ENCODE measurements around the gene CSRP2. TPM values are rescaled to one million over a fixed set of nuclear protein-coding genes. Genes with fewer than 3 reads are reported as not detected.

Gene CSRP2
- total and polyA plus RNA-seq, 2 of the 8 experiments (the other 6 are each of a cell fraction or from before 2014, with no cell fraction given): 149 to 227 TPM

- Histone ChIP-seq H3K23ac (ENCODE audit: insufficient read length) (no peak overlapping the region), H3K9me3 (ENCODE audit: insufficient read depth in 2 of 2, low read depth in 1 of 2, low read length in 1 of 2) (no peaks in the 10 kb centered on the region), H3K27ac (ENCODE audit: low read depth, low read length) (no peak overlapping the region), H2BK5ac (ENCODE audit: low read depth, low read length) (no peak overlapping the region), H2AK5ac (ENCODE audit: low read depth, low read length) (no peak overlapping the region), H2BK20ac (ENCODE audit: low read length) (no peak overlapping the region), H3K36me3 (ENCODE audit: control insufficient read depth in 2 of 4, insufficient read depth in 4 of 4, low read length in 3 of 4) (peaks cover 4 to 39% (median 7%) of the 10 kb centered on the region in 4 experiments; a peak in 7 of 8 replicates), H2BK15ac (ENCODE audit: low read length) (no peak overlapping the region), H3K4me1 (replicated peaks in 1 of 4; ENCODE audit: control insufficient read depth in 3 of 4, insufficient read depth in 4 of 4, low read length in 3 of 4) (no peaks in the 10 kb centered on the region), H3K4me2 (ENCODE audit: insufficient read depth in 1 of 2, low read depth in 2 of 2, low read length in 2 of 2) (no peak overlapping the region), H3K27me3 (replicated peaks in 1 of 4; ENCODE audit: control insufficient read depth in 3 of 4, extremely low read depth in 1 of 4, insufficient read depth in 3 of 4, low read length in 3 of 4) (peaks cover 0 to 1% (median 0%) of the 10 kb centered on the region in 4 experiments; a peak in 1 of 7 replicates), H4K91ac (replicated peaks; ENCODE audit: insufficient read length, low read length) (no peak overlapping the region), H4K8ac (ENCODE audit: extremely low read depth, insufficient read depth, low read length) (no peak overlapping the region), H4K5ac (ENCODE audit: insufficient read length, low read depth, low read length) (no peak overlapping the region), H2BK120ac (replicated peaks; ENCODE audit: low read depth, low read length) (no peak overlapping the region), H2AFZ (ENCODE audit: low read length) (no peak overlapping the region), H2BK12ac (ENCODE audit: low read depth, low read length) (no peak overlapping the region), H3K14ac (ENCODE audit: insufficient read length) (no peak overlapping the region), H3K56ac (replicated peaks; ENCODE audit: insufficient read length, low read depth, low read length) (no peak overlapping the region), H3K4me3 (ENCODE audit: extremely low read depth in 1 of 4, insufficient read depth in 2 of 4, low read depth in 3 of 4, low read length in 4 of 4) (no peak overlapping the region), H3K18ac (ENCODE audit: extremely low read depth, low read length) (no peak overlapping the region), H3K79me2 (ENCODE audit: control insufficient read depth in 1 of 2, insufficient read depth in 2 of 2, low read length in 2 of 2) (no peaks in the 10 kb centered on the region), H3K79me1 (ENCODE audit: low read depth, low read length) (no peaks in the 10 kb centered on the region), H3K9ac (replicated peaks in 1 of 4; ENCODE audit: extremely low read depth in 1 of 4, low read depth in 3 of 4, low read length in 3 of 4) (no peak overlapping the region), H4K20me1 (replicated peaks in 1 of 2; ENCODE audit: control insufficient read depth in 1 of 2, insufficient read depth in 2 of 2, low read length in 2 of 2) (no peaks in the 10 kb centered on the region), H3K4ac (replicated peaks; ENCODE audit: insufficient read length, low read depth, low read length) (no peak overlapping the region), H3K23me2 (ENCODE audit: low read depth, low read length) (no peaks in the 10 kb centered on the region)
- ChIA-PET POLR2A (ENCODE audit: partially characterized antibody) (no interaction called here), CTCF (ENCODE audit: partially characterized antibody) (interaction anchor here (4.1 kb wide), 1 partner anchor 9 kb away, joined by 21 read pairs; no protein-coding TSS in a partner anchor)
- 72% methylated on average over 6 of the region's 6 CpGs; no CpG with 5 or more reads in 1 of the 2 experiments for WGBS, 2 experiments (ENCODE audit: extremely low coverage in 1 of 2, insufficient coverage in 1 of 2, insufficient read length in 1 of 2, insufficient replicate concordance in 2 of 2, low coverage in 1 of 2, low lambda C conversion rate in 2 of 2, missing lambda C conversion rate in 1 of 2)
- FAIRE-seq (no peak), DNase-seq (ENCODE audit: low read depth in 1 of 2, low spot score in 2 of 2) (no peak)
- TF ChIP-seq POU5F1 (IDR thresholded peaks at IDR 0.05; ENCODE audit: low read depth, low read length) (no peak), EP300 (IDR thresholded peaks at IDR 0.05; ENCODE audit: borderline replicate concordance in 1 of 2, low read depth in 2 of 2, low read length in 2 of 2) (no peak), MAFK (IDR thresholded peaks at IDR 0.05; ENCODE audit: low read depth, low read length) (no peak), HDAC2 (IDR thresholded peaks at IDR 0.05; ENCODE audit: borderline replicate concordance in 1 of 2, low read depth in 2 of 2, low read length in 2 of 2) (no peak), BRCA1 (IDR thresholded peaks at IDR 0.05; ENCODE audit: low read depth, low read length) (no peak), E2F6 (IDR thresholded peaks at IDR 0.05) (no peak), SUZ12 (IDR thresholded peaks at IDR 0.05; ENCODE audit: low read length) (no peak), CHD1 (IDR thresholded peaks at IDR 0.05; ENCODE audit: low read depth, low read length) (no peak), CTCF (IDR thresholded peaks at IDR 0.05; ENCODE audit: control extremely low read depth in 1 of 3, insufficient read depth in 1 of 3, low read depth in 1 of 3, low read length in 3 of 3) (no peak)
These were observed 68.0 kb downstream of the CSRP2 start for GRCh38 chr12:76810671-76811419.

Measured in H1 (cell line).